Stimulated activated CD8-positive, alpha-beta memory T cell treated with anti-CD3 and anti-CD28 coated beads, Interleukin-7, amount 100 ng/mL, for 24 hours (primary cell): ENCODE data around the gene SPX.

Source experiments
- DNase-seq: peaks from one replicate; pipeline ENCODE4 v3.0.0-alpha.2; 2020; ENCODE audit warnings: low read depth

Gene SPX

DNA sequence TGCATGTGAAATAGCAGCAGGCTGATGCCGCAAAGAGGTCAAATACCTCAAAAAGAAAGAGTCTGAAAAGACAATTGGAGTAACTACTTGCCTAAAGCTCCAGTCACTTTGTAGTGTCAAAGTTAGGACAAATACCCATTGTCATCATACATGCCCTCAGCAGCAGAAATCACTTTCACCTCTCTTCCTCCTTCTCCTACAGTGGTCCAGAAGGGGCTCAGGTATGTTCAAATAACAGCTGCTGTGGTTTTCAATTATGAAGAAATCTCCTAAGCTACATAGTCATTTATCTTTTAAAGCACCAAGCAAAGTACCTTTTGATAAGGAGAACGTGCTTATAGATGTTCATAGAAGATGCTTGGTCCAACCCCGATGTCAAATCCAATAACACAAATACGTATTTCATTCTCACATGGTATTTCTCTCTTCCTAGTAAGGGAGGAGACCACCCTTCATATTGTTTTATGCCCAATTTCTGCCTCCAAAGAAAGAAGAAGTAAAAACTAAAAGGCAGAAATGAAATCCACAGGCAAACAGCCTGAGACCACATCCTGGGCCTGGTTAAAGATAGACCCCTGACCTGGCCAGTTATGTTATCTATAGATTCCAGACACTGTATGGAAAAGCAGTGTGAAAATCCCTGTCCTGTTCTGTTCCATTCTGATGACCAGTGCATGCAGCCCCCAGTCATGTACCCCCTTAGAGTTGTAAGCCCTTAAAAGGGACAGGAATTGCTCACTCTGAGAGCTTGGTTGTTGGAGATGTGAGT, 54.8 kb downstream of the SPX start:
- no peak for DNase-seq
